Mesodermal cell (in vitro differentiated cells): Measurements from ENCODE around the gene PPP2R5A.
"Not testable (repeated sequence)": the region's sequence is repeated elsewhere in the genome, so short reads cannot be mapped to it uniquely, and the experiment has no call there.

Source experiments
- H3K27ac ChIP-seq: 2 replicates; pipeline ENCODE4 v1.7.0; 2013; ENCODE audit warnings: mild to moderate bottlenecking, low read depth, low read length, moderate library complexity; ENCODE audit not compliant: severe bottlenecking
- H3K36me3 ChIP-seq: 2 replicates; pipeline ENCODE4 v1.7.1; 2013; ENCODE audit warnings: mild to moderate bottlenecking, low read length, moderate library complexity; ENCODE audit not compliant: control insufficient read depth, insufficient read depth
- H3K4me1 ChIP-seq: one replicate; pipeline ENCODE4 v1.7.1; 2013; ENCODE audit warnings: mild to moderate bottlenecking, low read length; ENCODE audit not compliant: insufficient read depth, control insufficient read depth, poor library complexity, severe bottlenecking
- H3K4me3 ChIP-seq: 2 replicates; pipeline ENCODE4 v1.7.0; 2013; ENCODE audit warnings: low read length, control low read depth, mild to moderate bottlenecking; ENCODE audit not compliant: insufficient read depth, poor library complexity, severe bottlenecking; ENCODE audit errors: extremely low read depth
- H3K9me3 ChIP-seq: 2 replicates; pipeline ENCODE4 v1.7.1; 2013; ENCODE audit warnings: mild to moderate bottlenecking, low read length, moderate library complexity; ENCODE audit not compliant: control insufficient read depth
- WGBS, 2 experiments: methylation state at CpG; one replicate each; pipeline ENCODE4 v1.1.5; 2013; ENCODE audit warnings: missing lambda C conversion rate in 2 of 2; ENCODE audit not compliant: insufficient coverage in 2 of 2; 5-methylcytosine and 5-hydroxymethylcytosine counted together

Gene PPP2R5A

GRCh38 chr1:212381397-212382035 lies 96.3 kb downstream of the PPP2R5A start:
- Histone ChIP-seq H3K9me3 (no peaks in the 10 kb centered on the region), H3K36me3 (peaks cover 69% of the 10 kb centered on the region), H3K4me3 (no peak overlapping the region), H3K27ac (no peak overlapping the region), H3K4me1 (no peaks in the 10 kb centered on the region)
- WGBS, 2 experiments, result 92 to 100% methylated on average over 2 to 4 of the region's 4 CpGs

- peaks cover 54% of the 10 kb centered on the region for H3K36me3 ChIP-seq
- WGBS, 2 experiments, result 93% methylated on average over 1 of the region's 1 CpG; no CpG with 5 or more reads in 1 of the 2 experiments
- H3K9me3 ChIP-seq, result no peaks in the 10 kb centered on the region
- no peak overlapping the region for H3K4me3 ChIP-seq
- H3K4me1 ChIP-seq, result no peaks in the 10 kb centered on the region
- H3K27ac ChIP-seq, result no peak overlapping the region
Observed at GRCh38 chr1:212386029-212386428, 100.8 kb downstream of the PPP2R5A start.

- no CpG with 5 or more reads among the region's 1 CpG for WGBS, 2 experiments
Observed at GRCh38 chr1:212388985-212389716, 103.9 kb downstream of the PPP2R5A start.

GRCh38 chr1:212395678-212396437 lies 110.6 kb downstream of the PPP2R5A start:
- Histone ChIP-seq H3K36me3 (peaks cover 25% of the 10 kb centered on the region), H3K9me3 (peaks cover 14% of the 10 kb centered on the region)
- not testable (repeated sequence) for H3K4me1 ChIP-seq, H3K4me3 ChIP-seq, H3K27ac ChIP-seq
- no CpG with 5 or more reads among the region's 6 CpGs for WGBS, 2 experiments

More at GRCh38 chr1:212388985-212389716, 103.9 kb downstream of the PPP2R5A start:
- Histone ChIP-seq H3K27ac (no peak overlapping the region), H3K9me3 (no peaks in the 10 kb centered on the region), H3K4me1 (no peaks in the 10 kb centered on the region), H3K36me3 (peaks cover 40% of the 10 kb centered on the region), H3K4me3 (no peak overlapping the region)

GRCh38 chr1:212396638-212397037 lies 111.4 kb downstream of the PPP2R5A start:
- H3K36me3 ChIP-seq, result peaks cover 25% of the 10 kb centered on the region
- no peaks in the 10 kb centered on the region for H3K4me1 ChIP-seq
- no peak overlapping the region for H3K4me3 ChIP-seq
- H3K9me3 ChIP-seq, result peaks cover 14% of the 10 kb centered on the region
- no peak overlapping the region for H3K27ac ChIP-seq
- WGBS, 2 experiments, result no CpG with 5 or more reads among the region's 3 CpGs

- Histone ChIP-seq H3K4me3 (no peak overlapping the region), H3K36me3 (peaks cover 28% of the 10 kb centered on the region), H3K4me1 (no peaks in the 10 kb centered on the region), H3K27ac (no peak overlapping the region), H3K9me3 (peaks cover 14% of the 10 kb centered on the region)
- WGBS, 2 experiments, result 100% methylated on average over 1 of the region's 1 CpG; no CpG with 5 or more reads in 1 of the 2 experiments
Observed at GRCh38 chr1:212397171-212397570, 112.0 kb downstream of the PPP2R5A start.

GRCh38 chr1:212401042-212401441 lies 115.8 kb downstream of the PPP2R5A start:
- Histone ChIP-seq H3K4me3 (no peak overlapping the region), H3K36me3 (peaks cover 63% of the 10 kb centered on the region), H3K4me1 (no peaks in the 10 kb centered on the region), H3K27ac (no peak overlapping the region), H3K9me3 (peaks cover 14% of the 10 kb centered on the region)
- 93 to 100% methylated on average over 3 to 4 of the region's 4 CpGs for WGBS, 2 experiments

- H3K36me3 ChIP-seq, result peaks cover 69% of the 10 kb centered on the region
- no peaks in the 10 kb centered on the region for H3K4me1 ChIP-seq
- no peak overlapping the region for H3K4me3 ChIP-seq
- WGBS, 2 experiments, result 91 to 100% methylated on average over 3 to 4 of the region's 7 CpGs
- peaks cover 11% of the 10 kb centered on the region for H3K9me3 ChIP-seq
- H3K27ac ChIP-seq, result no peak overlapping the region
Observed at GRCh38 chr1:212401838-212402582, 116.8 kb downstream of the PPP2R5A start.

- Histone ChIP-seq H3K36me3 (peaks cover 69% of the 10 kb centered on the region), H3K27ac (no peak overlapping the region), H3K4me3 (no peak overlapping the region), H3K9me3 (peaks cover 5% of the 10 kb centered on the region), H3K4me1 (no peaks in the 10 kb centered on the region)
- WGBS, 2 experiments, result 80 to 86% methylated on average over 1 to 6 of the region's 7 CpGs
Observed at GRCh38 chr1:212402666-212403321, 117.6 kb downstream of the PPP2R5A start.
